ENCODE measurements around the gene ZNF682.
A peak's percentile ranks its signal among the peaks of the same experiment; 100 is the strongest.
"Not testable (repeated sequence)": the region's sequence is repeated elsewhere in the genome, so short reads cannot be mapped to it uniquely, and the experiment has no call there.

The ZNF682 gene

DNA sequence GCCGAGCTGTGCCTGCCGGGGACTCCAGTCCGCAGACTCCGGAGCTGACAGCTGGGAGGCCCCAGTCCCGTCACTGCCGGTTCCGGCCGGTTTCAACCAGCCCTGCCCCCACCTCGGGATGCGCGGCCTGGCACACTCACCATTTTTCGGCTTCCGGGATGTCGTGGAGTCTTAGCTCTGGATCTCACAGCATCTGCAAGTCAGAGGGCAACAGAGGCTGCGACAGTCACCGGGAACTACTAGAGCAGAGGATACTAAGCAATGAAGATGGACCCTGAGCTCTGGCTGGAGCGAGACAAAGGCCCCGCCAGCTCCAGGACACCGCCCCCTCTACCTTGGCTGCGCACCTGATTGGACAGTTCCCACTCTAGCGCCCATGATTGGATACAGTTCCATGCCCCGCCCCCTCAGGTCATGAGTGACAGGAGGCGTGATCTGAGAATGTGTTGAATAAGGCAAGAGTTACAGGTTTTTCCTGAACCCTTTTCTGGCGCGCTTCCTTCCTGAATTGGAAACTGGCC is at the start of gene ZNF682:
Gene ZNF682, minus strand, starts transcription at position 303 of the 521 bp plus-strand sequence. Its CDS starts 160 bp downstream, at position 143.
- H3K4me1 Mint-ChIP-seq (ENCODE audit: low read depth) = peaks cover 22% of the 10 kb centered on the region
- H3K27me3 Mint-ChIP-seq = no peaks in the 10 kb centered on the region
- H3K9me3 Mint-ChIP-seq (ENCODE audit: low read depth) = no peaks in the 10 kb centered on the region
- H3K36me3 Mint-ChIP-seq = no peaks in the 10 kb centered on the region
- H3K4me3 Mint-ChIP-seq = peak within 1 kb of the TSS; percentile 98
- H3K27ac Mint-ChIP-seq = peak within 1 kb of the TSS; percentile 95

DNA sequence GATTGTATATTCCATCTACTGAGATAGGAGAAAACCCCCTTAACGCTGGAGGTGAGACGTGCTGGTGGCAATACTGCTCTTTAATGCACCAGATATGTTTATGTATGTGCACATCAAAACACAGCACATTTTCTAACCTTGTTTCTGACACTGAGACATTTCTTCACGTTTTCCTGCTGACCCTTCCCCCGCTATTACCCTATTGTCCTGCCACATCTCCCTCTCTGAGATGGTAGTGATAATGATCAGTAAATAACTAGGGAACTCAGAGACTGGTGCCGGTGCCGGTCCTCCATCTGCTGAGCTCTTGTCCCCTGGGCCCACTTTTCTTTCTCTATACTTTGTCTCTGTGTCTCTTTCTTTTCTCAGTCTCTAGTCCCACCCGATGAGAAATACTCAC is 43.6 kb upstream of the ZNF682 start:
- peaks cover 21% of the 10 kb centered on the region for H3K36me3 Mint-ChIP-seq
- H3K27ac Mint-ChIP-seq; H3K4me3 Mint-ChIP-seq; H3K4me1 Mint-ChIP-seq (ENCODE audit: low read depth); H3K27me3 Mint-ChIP-seq; H3K9me3 Mint-ChIP-seq (ENCODE audit: low read depth): not testable (repeated sequence)

DNA sequence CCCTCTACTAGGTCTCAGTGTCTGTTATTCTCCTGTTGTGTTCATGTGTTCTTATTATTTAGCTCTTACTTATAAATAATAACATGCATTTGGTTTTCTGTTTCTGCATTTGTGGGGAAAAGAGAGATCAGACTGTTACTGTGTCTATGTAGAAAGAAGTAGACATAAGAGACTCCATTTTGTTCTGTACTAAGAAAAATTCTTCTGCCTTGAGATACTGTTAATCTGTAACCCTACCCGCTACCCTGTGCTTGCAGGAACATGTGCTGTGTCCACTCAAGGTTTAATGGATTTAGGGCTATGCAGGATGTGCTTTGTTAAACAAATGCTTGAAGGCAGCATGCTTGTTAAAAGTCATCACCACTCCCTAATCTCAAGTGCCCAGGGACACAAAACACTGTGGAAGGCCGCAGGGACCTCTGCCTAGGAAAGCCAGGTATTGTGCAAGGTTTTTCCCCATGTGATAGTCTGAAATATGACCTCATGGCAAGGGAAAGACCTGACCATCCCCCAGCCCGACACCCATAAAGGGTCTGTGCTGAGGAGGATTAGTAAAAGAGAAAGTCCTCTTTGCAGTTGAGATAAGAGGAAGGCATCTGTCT is 43.0 kb upstream of the ZNF682 start:
- H3K27ac Mint-ChIP-seq; H3K9me3 Mint-ChIP-seq (ENCODE audit: low read depth); H3K27me3 Mint-ChIP-seq; H3K4me3 Mint-ChIP-seq: not testable (repeated sequence)
- Mint-ChIP-seq H3K4me1 (ENCODE audit: low read depth) (peaks cover 12% of the 10 kb centered on the region), H3K36me3 (peaks cover 18% of the 10 kb centered on the region)

DNA sequence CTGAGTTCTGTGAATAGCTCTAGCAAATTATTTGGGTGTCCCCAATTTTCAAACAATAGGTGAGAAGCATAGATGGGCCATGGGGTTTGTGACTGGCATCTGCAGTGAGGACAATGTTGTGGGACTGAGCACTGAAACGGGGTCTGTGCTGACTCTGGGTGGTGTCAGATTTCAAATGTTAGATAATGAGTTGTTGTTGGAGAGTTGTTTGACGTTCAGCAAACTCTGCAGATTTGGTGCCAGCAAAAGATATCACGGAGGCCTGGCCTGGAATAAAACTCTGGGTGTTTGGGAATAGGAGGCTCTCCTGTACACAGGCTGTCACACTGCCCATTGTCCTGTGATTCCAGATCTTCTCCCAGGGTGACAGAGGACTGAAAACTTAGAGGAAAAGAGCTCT is 41.4 kb upstream of the ZNF682 start:
- Mint-ChIP-seq H3K27ac (no peak overlapping the region), H3K9me3 (ENCODE audit: low read depth) (no peaks in the 10 kb centered on the region), H3K4me1 (ENCODE audit: low read depth) (peaks cover 12% of the 10 kb centered on the region), H3K36me3 (peaks cover 16% of the 10 kb centered on the region), H3K27me3 (no peaks in the 10 kb centered on the region), H3K4me3 (peak overlapping the region; percentile 4)

DNA sequence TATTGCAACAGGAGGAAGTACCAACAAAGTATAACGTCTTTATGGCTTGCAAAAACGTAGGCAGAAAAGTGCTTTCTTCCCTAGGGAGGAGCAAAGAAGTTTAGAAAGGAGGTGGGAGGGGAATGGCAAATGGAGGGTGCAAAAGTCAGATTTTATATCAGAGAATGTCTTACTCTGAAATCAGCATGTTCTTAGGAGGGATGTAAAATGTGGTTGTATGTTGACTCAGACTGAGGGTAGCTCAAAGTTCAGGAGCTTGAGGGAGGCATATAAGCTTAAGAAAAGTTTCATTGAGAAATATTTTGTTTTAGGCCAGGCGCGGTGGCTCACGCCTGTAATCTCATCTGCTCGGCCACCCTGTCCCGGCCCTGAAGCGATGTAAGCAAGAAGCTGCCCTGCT is 40.2 kb upstream of the ZNF682 start:
- H3K9me3 Mint-ChIP-seq (ENCODE audit: low read depth) = no peaks in the 10 kb centered on the region
- H3K36me3 Mint-ChIP-seq = peaks cover 16% of the 10 kb centered on the region
- H3K27me3 Mint-ChIP-seq = no peaks in the 10 kb centered on the region
- H3K27ac Mint-ChIP-seq = no peak overlapping the region
- peak overlapping the region; percentile 74 for H3K4me3 Mint-ChIP-seq
- peaks cover 12% of the 10 kb centered on the region for H3K4me1 Mint-ChIP-seq (ENCODE audit: low read depth)

DNA sequence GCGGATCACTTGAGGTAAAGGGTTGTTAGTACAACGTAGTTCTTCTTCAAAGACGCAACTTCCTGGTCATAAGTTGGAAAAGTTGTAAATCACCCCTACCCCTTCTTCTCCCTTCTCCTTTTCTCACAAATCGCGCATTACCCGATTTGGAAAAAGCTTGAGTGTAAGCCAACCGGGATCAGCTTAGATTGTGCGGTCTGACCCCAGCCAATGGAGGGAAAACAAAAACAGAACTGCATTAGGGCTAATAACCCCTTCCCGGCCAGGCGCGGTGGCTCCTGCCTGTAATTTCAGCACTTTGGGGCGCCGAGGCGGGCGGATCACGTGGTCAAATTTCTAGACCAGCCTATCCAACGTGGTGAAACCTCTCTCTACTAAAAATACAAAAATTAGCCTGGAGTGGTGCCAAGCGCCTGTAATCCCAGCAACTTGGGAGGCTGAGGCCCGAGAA is 39.3 kb upstream of the ZNF682 start:
- Mint-ChIP-seq H3K27me3 (no peaks in the 10 kb centered on the region), H3K4me1 (ENCODE audit: low read depth) (peaks cover 12% of the 10 kb centered on the region), H3K9me3 (ENCODE audit: low read depth) (no peaks in the 10 kb centered on the region), H3K4me3 (peak overlapping the region; percentile 93), H3K27ac (no peak overlapping the region), H3K36me3 (peaks cover 14% of the 10 kb centered on the region)

DNA sequence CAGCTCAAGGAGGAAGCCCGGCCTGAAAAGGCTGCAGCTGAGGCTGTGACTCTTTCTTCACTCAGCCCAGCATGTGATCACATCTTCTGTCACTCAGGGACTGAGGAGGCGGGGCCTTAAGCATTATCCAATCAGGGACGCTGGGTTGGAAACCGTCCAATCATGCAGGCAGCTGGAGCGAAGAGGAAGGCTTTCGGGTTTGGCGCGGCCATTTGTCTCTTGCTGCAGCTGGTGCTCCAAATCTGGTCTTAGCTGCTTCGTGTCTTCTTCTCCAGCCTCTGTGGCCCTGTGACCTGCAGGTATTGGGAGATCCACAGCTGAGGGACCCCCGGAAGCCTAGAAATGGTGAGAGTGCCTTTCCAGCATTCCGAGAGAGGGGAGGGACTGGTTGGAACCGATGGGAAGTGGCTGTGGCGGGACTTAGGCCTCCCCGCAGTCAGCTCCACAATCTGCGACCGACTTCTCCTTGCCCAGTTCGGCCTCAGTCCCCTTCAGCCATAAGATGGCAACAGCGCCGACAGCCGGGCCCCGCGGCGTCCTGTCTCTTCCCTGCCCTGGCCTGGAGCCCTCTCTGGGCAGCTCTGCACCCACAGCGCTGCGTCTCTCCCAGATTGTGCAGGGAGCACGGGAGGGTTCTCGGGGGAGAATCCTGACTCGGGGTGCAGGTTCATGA is 38.6 kb upstream of the ZNF682 start, which contains the start of gene ZNF90:
Gene ZNF90, plus strand, starts transcription at position 210 of the 673 bp plus-strand sequence. Its CDS starts 133 bp downstream, at position 343.
- no peaks in the 10 kb centered on the region for H3K9me3 Mint-ChIP-seq (ENCODE audit: low read depth)
- H3K27me3 Mint-ChIP-seq = no peaks in the 10 kb centered on the region
- H3K4me1 Mint-ChIP-seq (ENCODE audit: low read depth) = peaks cover 12% of the 10 kb centered on the region
- H3K4me3 Mint-ChIP-seq = peak within 1 kb of the TSS; percentile 93
- H3K36me3 Mint-ChIP-seq = peaks cover 9% of the 10 kb centered on the region
- peak within 1 kb of the TSS; percentile 50 for H3K27ac Mint-ChIP-seq

DNA sequence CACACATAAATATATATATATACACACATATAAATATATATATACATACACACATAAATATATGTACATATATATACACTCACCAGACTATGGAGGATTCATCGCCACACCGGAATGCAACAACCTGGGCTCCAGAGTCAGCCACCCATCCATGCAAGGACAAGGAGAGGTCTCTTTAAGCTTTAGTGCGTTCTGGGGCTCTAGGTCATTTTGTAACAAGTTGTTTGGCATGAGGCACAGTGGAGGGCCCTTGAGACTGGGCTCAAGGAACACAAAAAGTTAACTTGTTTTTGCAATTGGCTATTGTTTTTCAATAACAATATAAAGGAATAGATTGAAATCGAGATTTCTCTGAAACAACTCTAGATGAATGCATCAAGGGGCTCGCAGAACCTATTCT is 33.6 kb upstream of the ZNF682 start:
- Mint-ChIP-seq H3K4me3 (no peak overlapping the region), H3K27ac (no peak overlapping the region), H3K9me3 (ENCODE audit: low read depth) (peaks cover 4% of the 10 kb centered on the region)

DNA sequence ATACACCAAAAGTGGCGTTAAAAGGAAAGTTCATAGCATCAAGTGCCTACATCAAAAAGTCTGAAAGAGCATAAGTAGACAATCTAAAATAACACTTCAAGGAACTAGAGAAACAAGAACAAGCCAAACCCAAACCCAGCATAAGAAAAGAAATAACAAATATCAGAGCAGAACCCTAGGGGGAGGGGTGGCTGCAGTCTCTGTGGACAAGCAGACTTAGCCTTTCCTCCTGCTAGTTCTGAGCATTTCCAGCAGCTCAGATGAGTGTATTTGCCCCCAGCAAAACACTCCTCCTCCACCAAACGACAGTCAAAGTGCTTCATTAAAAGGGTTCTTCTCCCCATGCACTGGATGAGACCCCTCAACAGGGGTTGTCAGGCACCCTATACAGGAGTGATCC is 31.4 kb upstream of the ZNF682 start:
- Mint-ChIP-seq H3K4me1 (ENCODE audit: low read depth) (no peaks in the 10 kb centered on the region), H3K36me3 (peaks cover 13% of the 10 kb centered on the region), H3K27me3 (peaks cover 16% of the 10 kb centered on the region), H3K4me3 (no peak overlapping the region), H3K9me3 (ENCODE audit: low read depth) (peaks cover 7% of the 10 kb centered on the region), H3K27ac (no peak overlapping the region)

More for the DNA sequence above, 33.6 kb upstream of the ZNF682 start:
- Mint-ChIP-seq H3K36me3 (peaks cover 11% of the 10 kb centered on the region), H3K4me1 (ENCODE audit: low read depth) (peaks cover 4% of the 10 kb centered on the region), H3K27me3 (peaks cover 8% of the 10 kb centered on the region)

DNA sequence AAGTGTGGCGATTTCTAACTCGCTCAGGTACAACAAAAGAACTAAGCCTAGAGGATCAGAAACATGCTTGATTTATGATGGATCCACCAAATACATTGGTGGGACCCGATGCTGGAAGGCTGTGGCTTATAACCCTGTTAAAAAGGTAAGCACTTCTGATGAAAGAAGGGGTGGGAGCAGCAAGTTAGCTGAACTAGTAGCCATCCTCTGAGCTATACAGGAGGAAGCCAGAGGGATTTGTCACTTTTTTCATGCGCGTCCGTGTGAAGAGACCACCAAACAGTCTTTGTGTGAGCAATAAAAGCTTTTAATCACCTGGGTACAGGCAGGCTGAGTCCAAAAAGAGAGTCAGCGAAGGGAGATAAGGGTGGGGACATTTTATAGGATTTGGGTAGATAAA is 29.3 kb upstream of the ZNF682 start:
- H3K27ac Mint-ChIP-seq; H3K4me3 Mint-ChIP-seq; H3K4me1 Mint-ChIP-seq (ENCODE audit: low read depth); H3K9me3 Mint-ChIP-seq (ENCODE audit: low read depth): not testable (repeated sequence)
- H3K27me3 Mint-ChIP-seq = peaks cover 16% of the 10 kb centered on the region
- H3K36me3 Mint-ChIP-seq = peaks cover 13% of the 10 kb centered on the region

DNA sequence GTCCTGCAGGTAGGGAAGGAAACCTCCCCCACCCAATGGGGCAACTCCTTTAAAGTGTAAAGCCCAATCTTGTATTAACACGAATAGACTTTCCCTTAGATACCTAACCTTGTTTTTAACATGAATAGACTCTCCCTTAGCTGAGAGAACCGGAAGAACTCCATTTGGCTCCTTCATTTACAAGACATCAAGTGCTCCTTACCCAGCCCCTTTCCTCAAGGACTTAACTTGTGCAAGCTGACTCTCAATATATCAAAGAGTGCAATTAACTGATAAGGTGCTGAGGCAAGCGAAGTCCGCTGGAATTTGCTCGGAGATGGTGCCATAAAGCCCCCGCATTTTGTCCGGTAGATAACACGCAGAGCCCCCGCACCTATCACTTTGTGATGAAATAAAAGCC is 28.6 kb upstream of the ZNF682 start:
- no peak overlapping the region for H3K4me3 Mint-ChIP-seq
- no peak overlapping the region for H3K27ac Mint-ChIP-seq

DNA sequence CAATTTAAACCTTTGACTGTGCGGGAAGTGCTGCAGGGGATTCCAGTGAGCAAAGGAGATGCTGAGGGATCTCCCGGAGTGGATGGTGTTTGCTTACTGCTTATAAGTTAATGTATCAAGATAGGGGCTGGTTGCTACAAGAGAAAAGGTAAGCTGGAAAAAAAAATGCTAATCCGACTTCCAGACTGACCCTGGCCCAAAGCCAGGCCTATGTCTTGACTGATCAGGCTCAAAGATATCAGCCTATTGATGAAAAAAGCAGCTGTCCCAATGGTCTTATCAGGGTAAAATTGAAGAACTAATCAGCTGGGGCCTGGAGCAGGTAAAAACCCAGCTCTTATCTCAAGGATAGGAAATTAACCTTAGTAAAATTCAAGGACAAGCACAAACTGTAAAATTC is 27.6 kb upstream of the ZNF682 start:
- H3K4me3 Mint-ChIP-seq = no peak overlapping the region

More for the DNA sequence above, 28.6 kb upstream of the ZNF682 start:
- Mint-ChIP-seq H3K27me3 (peaks cover 16% of the 10 kb centered on the region), H3K36me3 (peaks cover 13% of the 10 kb centered on the region), H3K9me3 (ENCODE audit: low read depth) (peaks cover 7% of the 10 kb centered on the region), H3K4me1 (ENCODE audit: low read depth) (no peaks in the 10 kb centered on the region)

DNA sequence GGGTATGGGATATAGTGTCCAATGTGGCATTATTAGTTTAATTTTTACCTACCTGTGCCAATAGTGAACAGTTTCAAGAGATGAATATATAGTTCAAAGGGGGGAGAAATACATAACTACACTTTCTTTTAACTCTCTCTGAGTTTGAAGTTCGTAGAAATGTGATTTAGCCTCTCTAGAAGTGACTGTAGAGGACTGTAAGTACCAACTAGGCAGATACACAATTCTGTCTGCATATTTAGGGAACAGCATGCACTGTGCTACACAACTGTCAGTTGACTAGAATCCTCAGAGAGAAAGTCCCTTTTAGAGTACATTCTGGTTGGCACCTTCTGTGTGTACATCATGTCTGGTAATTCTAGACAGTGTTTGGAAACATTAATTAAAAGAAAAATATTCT is 21.0 kb upstream of the ZNF682 start:
- no peaks in the 10 kb centered on the region for H3K9me3 Mint-ChIP-seq (ENCODE audit: low read depth)
- no peak overlapping the region for H3K4me3 Mint-ChIP-seq
- H3K36me3 Mint-ChIP-seq = no peaks in the 10 kb centered on the region
- no peaks in the 10 kb centered on the region for H3K4me1 Mint-ChIP-seq (ENCODE audit: low read depth)
- no peaks in the 10 kb centered on the region for H3K27me3 Mint-ChIP-seq
- no peak overlapping the region for H3K27ac Mint-ChIP-seq

More for the DNA sequence above, 27.6 kb upstream of the ZNF682 start:
- H3K36me3 Mint-ChIP-seq = peaks cover 13% of the 10 kb centered on the region
- H3K9me3 Mint-ChIP-seq (ENCODE audit: low read depth) = peaks cover 7% of the 10 kb centered on the region
- no peaks in the 10 kb centered on the region for H3K4me1 Mint-ChIP-seq (ENCODE audit: low read depth)
- H3K27ac Mint-ChIP-seq = no peak overlapping the region
- H3K27me3 Mint-ChIP-seq = peaks cover 16% of the 10 kb centered on the region

DNA sequence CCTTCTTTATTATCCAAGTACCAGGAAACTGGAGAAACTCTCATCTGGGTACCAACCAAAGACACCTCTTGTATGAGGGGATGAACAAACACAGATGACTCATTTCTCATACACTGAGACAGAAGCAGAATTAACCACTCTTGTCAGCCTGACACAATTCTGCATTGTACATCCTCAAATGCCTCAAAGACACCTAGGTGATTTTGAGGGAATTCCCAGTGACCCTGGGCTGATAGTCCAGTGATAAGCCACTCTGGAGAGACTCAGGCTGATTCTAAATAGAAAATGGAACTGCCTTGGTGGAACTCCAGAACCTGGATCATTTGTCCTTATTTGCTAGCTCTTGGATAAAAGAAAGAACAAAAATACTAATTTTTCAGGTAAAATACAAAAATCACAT is 19.4 kb upstream of the ZNF682 start:
- not testable (repeated sequence) for H3K9me3 Mint-ChIP-seq (ENCODE audit: low read depth); H3K4me3 Mint-ChIP-seq; H3K36me3 Mint-ChIP-seq; H3K4me1 Mint-ChIP-seq (ENCODE audit: low read depth); H3K27ac Mint-ChIP-seq; H3K27me3 Mint-ChIP-seq

DNA sequence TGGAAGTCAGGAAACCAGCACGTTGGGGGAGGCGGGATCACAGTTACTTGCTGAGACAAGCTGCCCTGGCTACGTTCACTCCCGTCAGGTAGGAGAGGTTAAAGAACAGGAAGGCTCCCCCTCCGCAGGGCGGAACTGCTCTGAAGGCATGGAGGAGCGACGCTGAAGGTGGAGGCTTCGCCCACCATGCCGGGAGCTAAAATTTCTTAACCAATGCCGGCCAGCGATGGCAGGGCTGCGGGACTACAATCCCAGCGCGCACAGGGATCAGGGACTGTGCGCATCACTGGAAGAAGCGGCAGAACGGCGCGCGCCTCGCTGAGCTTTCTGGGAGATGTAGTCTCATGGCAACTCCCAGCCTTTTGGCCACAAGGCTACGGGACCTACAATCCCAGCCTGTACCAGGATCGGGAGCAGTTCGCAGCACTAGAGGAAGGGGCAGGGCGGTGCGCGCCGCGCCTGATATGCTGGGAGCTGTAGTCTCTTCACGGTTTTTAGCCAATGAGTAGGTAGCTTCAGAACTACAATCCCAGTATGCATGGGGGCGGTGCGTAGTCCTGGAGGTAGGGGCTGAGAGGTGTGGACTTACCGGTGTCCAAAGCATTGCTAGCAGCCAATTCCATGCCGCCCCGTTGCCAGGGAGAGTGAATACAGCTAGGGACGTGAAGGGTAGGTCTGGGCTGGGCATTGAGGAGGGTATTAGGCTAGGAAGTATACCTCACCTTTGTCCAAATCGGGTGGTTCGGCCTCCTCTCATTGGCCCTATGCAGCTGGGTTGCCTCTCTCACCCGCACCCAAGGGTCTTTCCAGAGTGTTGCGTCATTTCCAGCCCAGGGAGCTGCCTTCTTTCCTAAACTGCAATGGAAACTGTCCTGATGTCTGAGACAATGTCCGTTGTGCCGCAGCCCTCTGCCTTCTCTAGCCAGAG is 12.8 kb upstream of the ZNF682 start:
- peak overlapping the region; percentile 93 for H3K27ac Mint-ChIP-seq
- H3K4me3 Mint-ChIP-seq = peak overlapping the region; percentile 97
- H3K36me3 Mint-ChIP-seq = no peaks in the 10 kb centered on the region
- peaks cover 13% of the 10 kb centered on the region for H3K4me1 Mint-ChIP-seq (ENCODE audit: low read depth)
- no peaks in the 10 kb centered on the region for H3K9me3 Mint-ChIP-seq (ENCODE audit: low read depth)
- no peaks in the 10 kb centered on the region for H3K27me3 Mint-ChIP-seq
